Measurements from ENCODE around the gene FAM163A.

GRCh38 chr1:179848233-179848632 is 105.1 kb downstream of the FAM163A start:
- TF ChIP-seq CTCF (IDR thresholded peaks at IDR 0.05; ENCODE audit: insufficient read depth, low read length) (no peak), SPI1 (IDR thresholded peaks at IDR 0.05; ENCODE audit: borderline replicate concordance, low read depth) (no peak)
